HG02798 (cell line): ENCODE results near the gene OR56A5.

Experiments
- ATAC-seq: cut with Tn5 transposase; IDR thresholded peaks from one replicate; pipeline ENCODE4 v1.9.1; 2021; ENCODE audit warnings: mild to moderate bottlenecking; ENCODE audit not compliant: unreplicated experiment, poor library complexity

OR56A5 gene

GRCh38 chr11:5933116-5933515 lies 35.2 kb downstream of the OR56A5 start:
- ATAC-seq = no peak

DNA sequence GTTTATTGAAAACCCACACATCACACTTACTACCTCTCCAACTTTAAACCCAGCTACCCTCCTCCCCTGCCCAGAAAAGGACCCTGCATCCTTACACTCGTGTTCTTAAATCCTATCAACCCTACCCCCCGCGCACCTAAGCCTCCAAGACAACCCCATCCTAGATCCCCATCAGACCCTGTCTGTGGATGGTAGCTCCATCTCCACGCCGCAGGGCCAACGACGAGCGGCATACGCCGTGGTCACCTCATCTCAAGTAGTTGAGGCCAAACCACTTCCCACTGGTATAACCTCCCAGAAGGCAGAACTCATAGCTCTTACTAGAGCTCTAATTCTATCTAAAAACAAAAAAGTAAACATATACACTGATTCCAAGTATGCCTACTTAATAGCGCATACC lies 35.6 kb downstream of the OR56A5 start:
- ATAC-seq = no peak

DNA sequence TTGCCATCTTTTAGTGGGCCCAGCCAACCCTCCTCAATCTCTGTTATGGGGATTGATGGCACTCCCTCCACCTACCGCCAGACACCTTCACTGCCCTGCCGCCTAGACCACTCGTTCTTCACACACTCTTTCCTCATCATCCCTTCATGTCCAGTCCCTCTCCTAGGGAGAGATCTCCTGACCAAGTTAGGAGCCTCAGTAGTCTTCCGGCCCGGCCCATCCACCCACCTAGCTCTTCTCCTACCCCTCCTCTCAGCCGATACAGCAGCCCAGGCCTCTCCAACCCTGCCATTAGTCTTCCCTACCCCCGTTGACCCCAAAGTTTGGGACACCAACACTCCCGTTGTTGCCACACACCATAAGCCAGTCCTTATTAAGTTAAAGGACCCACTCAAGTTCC lies 37.2 kb downstream of the OR56A5 start:
- no peak for ATAC-seq

DNA sequence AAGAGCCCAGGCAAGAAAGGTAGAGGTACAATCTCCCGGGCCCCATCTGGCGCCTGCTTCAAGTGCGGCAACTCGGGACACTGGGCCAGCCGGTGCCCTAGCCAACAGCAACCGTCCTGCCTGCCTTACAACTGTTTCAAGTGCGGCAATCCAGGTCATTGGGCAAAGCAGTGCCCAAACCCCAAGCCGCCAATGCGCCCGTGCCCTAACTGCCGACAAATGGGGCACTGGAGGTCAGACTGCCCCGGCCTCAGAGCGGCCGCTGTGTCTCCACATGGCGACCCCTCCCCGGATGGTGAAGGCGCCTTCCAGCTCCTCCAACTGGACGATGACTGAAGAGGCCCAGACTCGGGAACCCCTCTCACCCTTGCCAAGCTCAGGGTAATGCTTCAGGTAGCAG lies 37.7 kb downstream of the OR56A5 start:
- no peak for ATAC-seq

GRCh38 chr11:5929571-5930368 lies 38.5 kb downstream of the OR56A5 start:
- no peak for ATAC-seq

DNA sequence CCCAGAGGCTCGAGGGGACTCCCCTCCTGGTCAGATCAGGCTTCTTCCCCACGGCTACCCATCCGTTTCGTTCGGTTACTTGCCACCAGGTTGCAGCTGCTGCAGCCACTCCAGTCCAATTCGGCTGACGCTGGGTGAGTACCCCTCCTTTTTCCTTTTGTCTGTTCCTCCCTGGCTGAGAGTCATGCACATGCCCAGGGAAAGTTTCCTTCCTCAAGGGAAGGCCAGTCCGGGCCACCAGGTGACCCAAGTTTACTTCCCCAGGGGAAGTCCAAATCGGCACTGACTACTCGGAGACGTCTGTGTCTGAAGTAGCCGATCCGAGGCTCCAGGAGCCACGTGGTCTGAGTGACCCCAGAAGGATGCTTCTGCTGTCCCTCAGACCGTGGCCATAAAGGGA lies 39.5 kb downstream of the OR56A5 start:
- ATAC-seq = no peak

- ATAC-seq = no peak
Observed at GRCh38 chr11:5928271-5928670, 40.0 kb downstream of the OR56A5 start.

DNA sequence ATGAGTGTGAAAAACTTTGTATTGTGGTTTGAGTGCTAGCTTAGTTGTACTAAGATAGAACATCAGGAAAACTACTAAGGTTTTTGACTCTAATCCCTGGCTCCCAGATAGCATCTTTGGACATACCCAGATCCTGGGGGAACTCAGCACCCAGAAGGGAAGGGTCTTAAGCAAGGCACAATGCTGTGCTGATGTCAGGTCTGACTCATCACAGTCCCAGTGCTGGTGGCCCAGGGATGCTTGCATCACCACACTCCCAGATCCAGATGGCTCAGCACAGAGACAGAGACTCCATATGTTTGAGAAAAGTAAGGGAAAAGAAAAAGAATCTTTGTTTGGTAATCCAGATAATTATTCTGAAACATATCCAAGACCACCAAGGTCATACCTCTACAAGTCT lies 44.5 kb downstream of the OR56A5 start:
- ATAC-seq = no peak

GRCh38 chr11:5923427-5923776 lies 44.9 kb downstream of the OR56A5 start:
- peak; percentile 37 for ATAC-seq

GRCh38 chr11:5922749-5923426 lies 45.4 kb downstream of the OR56A5 start:
- peak; percentile 86 for ATAC-seq
